GM23338 (cell line): ENCODE data around the gene MRPL20. TPM values are rescaled to one million over a fixed set of nuclear protein-coding genes. Genes with fewer than 3 reads are reported as not detected.

Experiments
- ATAC-seq: fragments of 200-7000 bp; cut with Tn5 transposase; 3 replicates; pipeline ENCODE4 v1.9.1; 2020
- DNase-seq: peaks from one replicate; pipeline ENCODE4 v3.0.0-alpha.2; 2015; ENCODE audit warnings: low spot score
- H2AFZ ChIP-seq: fragments of 200-600 bp; sonication (generic); 2 replicates; pipeline ENCODE4 v1.8.0; 2016; ENCODE audit warnings: antibody characterized with exemption, mild to moderate bottlenecking, moderate library complexity
- H3F3A ChIP-seq: fragments of 200-600 bp; sonication (generic); replicated peaks from 2 replicates; pipeline ENCODE4 v1.8.0; 2017; ENCODE audit warnings: antibody characterized with exemption, mixed run types, low read depth
- H3K27ac ChIP-seq: fragments of 200-600 bp; sonication (generic); 2 replicates; pipeline ENCODE4 v1.6.1; 2016; ENCODE audit warnings: low read depth
- H3K27me3 ChIP-seq: fragments of 200-600 bp; sonication (generic); 2 replicates; pipeline ENCODE4 v1.8.0; 2016; ENCODE audit warnings: mild to moderate bottlenecking, mixed run types, moderate library complexity; ENCODE audit not compliant: insufficient read depth
- H3K36me3 ChIP-seq: fragments of 200-600 bp; sonication (generic); 2 replicates; pipeline ENCODE4 v1.8.0; 2016; ENCODE audit warnings: mild to moderate bottlenecking; ENCODE audit not compliant: insufficient read depth
- H3K4me1 ChIP-seq: fragments of 200-600 bp; sonication (generic); 2 replicates; pipeline ENCODE4 v1.8.0; 2016; ENCODE audit warnings: mild to moderate bottlenecking, moderate library complexity; ENCODE audit not compliant: insufficient read depth
- H3K4me2 ChIP-seq: fragments of 200-600 bp; sonication (generic); 2 replicates; pipeline ENCODE4 v1.7.1; 2017; ENCODE audit warnings: mixed run types
- H3K4me3 ChIP-seq: fragments of 200-600 bp; sonication (generic); 2 replicates; pipeline ENCODE4 v1.6.1; 2016; ENCODE audit warnings: mixed run types
- H3K79me2 ChIP-seq: fragments of 200-600 bp; sonication (generic); replicated peaks from 2 replicates; pipeline ENCODE4 v1.8.0; 2017; ENCODE audit warnings: mild to moderate bottlenecking; ENCODE audit not compliant: insufficient read depth
- H3K9me2 ChIP-seq: fragments of 200-600 bp; sonication (generic); 2 replicates; pipeline ENCODE4 v1.8.0; 2017; ENCODE audit not compliant: insufficient read depth
- H4K20me1 ChIP-seq: fragments of 200-600 bp; sonication (generic); replicated peaks from 2 replicates; pipeline ENCODE4 v1.8.0; 2017; ENCODE audit warnings: mild to moderate bottlenecking; ENCODE audit not compliant: insufficient read depth
- H3K27ac Mint-ChIP-seq: 2 replicates; pipeline ENCODE4 v1.8.0; 2020; ENCODE audit warnings: inconsistent platforms, mild to moderate bottlenecking, moderate library complexity, mixed read lengths
- H3K27me3 Mint-ChIP-seq: 3 replicates; pipeline ENCODE4 v1.8.0; 2022; ENCODE audit warnings: low read depth, mild to moderate bottlenecking, moderate library complexity, mixed read lengths, inconsistent platforms; ENCODE audit not compliant: insufficient read depth, poor library complexity
- H3K36me3 Mint-ChIP-seq: 3 replicates; pipeline ENCODE4 v1.8.0; 2021; ENCODE audit warnings: low read depth, mild to moderate bottlenecking, inconsistent platforms, moderate library complexity, mixed read lengths
- H3K4me1 Mint-ChIP-seq: 3 replicates; pipeline ENCODE4 v1.8.0; 2020; ENCODE audit warnings: mild to moderate bottlenecking, inconsistent platforms, mixed read lengths
- H3K4me3 Mint-ChIP-seq: 3 replicates; pipeline ENCODE4 v1.8.0; 2021; ENCODE audit warnings: moderate library complexity, mild to moderate bottlenecking, inconsistent platforms, mixed read lengths
- H3K9me3 Mint-ChIP-seq: 3 replicates; pipeline ENCODE4 v1.8.0; 2020; ENCODE audit warnings: moderate library complexity, mild to moderate bottlenecking, inconsistent platforms, mixed read lengths
- CREB1 ChIP-seq: fragments of 250-450 bp; sonication (Bioruptor Pico); IDR thresholded peaks from 2 replicates; pipeline ENCODE4 v1.5.0; 2020; ENCODE audit warnings: low read depth, mild to moderate bottlenecking, moderate library complexity
- CTCF ChIP-seq, 2 experiments: fragments of 200-600 bp in 1 of 2; sonication (generic) in 1 of 2; conservative IDR thresholded peaks; 2 replicates each; pipeline versions ENCODE4 v1.5.1 to v1.6.1; 2016 to 2017; ENCODE audit warnings: antibody characterized with exemption in 2 of 2, low read depth in 2 of 2, mild to moderate bottlenecking in 2 of 2, moderate library complexity in 1 of 2
- EZH2 ChIP-seq: fragments of 200-600 bp; sonication (generic); IDR thresholded peaks from one replicate; pipeline ENCODE4 v1.8.0; 2017; ENCODE audit warnings: antibody characterized with exemption, mild to moderate bottlenecking, low read depth; ENCODE audit not compliant: unreplicated experiment
- EZH2phosphoT487 ChIP-seq: fragments of 200-600 bp; sonication (generic); IDR thresholded peaks from one replicate; pipeline ENCODE4 v1.8.1; 2018; ENCODE audit warnings: antibody characterized with exemption; ENCODE audit not compliant: unreplicated experiment
- JUNB ChIP-seq: IDR thresholded peaks from one replicate; pipeline ENCODE4 v1.6.1; 2016; ENCODE audit warnings: antibody characterized with exemption; ENCODE audit not compliant: unreplicated experiment
- NANOG ChIP-seq: IDR thresholded peaks from 2 replicates; pipeline ENCODE4 v1.6.1; 2016; ENCODE audit warnings: antibody characterized with exemption, borderline replicate concordance
- POLR2AphosphoS5 ChIP-seq: IDR thresholded peaks from 2 replicates; pipeline ENCODE4 v1.6.1; 2016; ENCODE audit warnings: antibody characterized with exemption, low read depth
- REST ChIP-seq: IDR thresholded peaks from one replicate; pipeline ENCODE4 v1.6.1; 2018; ENCODE audit warnings: antibody characterized with exemption; ENCODE audit not compliant: unreplicated experiment
- STAT1 ChIP-seq: IDR thresholded peaks from one replicate; pipeline ENCODE4 v1.6.1; 2016; ENCODE audit warnings: antibody characterized with exemption; ENCODE audit not compliant: unreplicated experiment
- ZNF114 ChIP-seq: fragments of 250-450 bp; sonication (Bioruptor Pico); IDR thresholded peaks from 2 replicates; pipeline ENCODE4 v1.5.0; 2020; ENCODE audit warnings: mild to moderate bottlenecking, moderate library complexity
- ZNF331 ChIP-seq: fragments of 250-450 bp; sonication (Bioruptor Pico); IDR thresholded peaks from 2 replicates; pipeline ENCODE4 v1.5.0; 2020; ENCODE audit warnings: low read depth, mild to moderate bottlenecking, moderate library complexity
- polyA plus RNA-seq: library from polyadenylated mRNA; unstranded; fragments of >200 nt; fragmentation: Nextera tagmentation; extraction: Ambion mirVana; gene quantifications from 2 replicates; pipeline ENCODE4 v1.2.1, GENCODE V29; 2016
- total RNA-seq: library from RNA; depleted of rRNA; stranded (reverse); fragments of >200 nt; shearing (Covaris generic); gene quantifications from 2 replicates; pipeline ENCODE4 v1.2.3, GENCODE V29; 2014
- TF ChIP-seq, protein P1 (sequence below): IDR thresholded peaks from 2 replicates; pipeline ENCODE4 v1.6.1; 2016; ENCODE audit warnings: antibody characterized with exemption
- TF ChIP-seq, protein P2 (sequence below): fragments of 250-450 bp; sonication (Bioruptor Pico); IDR thresholded peaks from 2 replicates; pipeline ENCODE4 v1.5.0; 2020; ENCODE audit warnings: mild to moderate bottlenecking, moderate library complexity

MRPL20 gene
- total and polyA plus RNA-seq, 2 experiments from 2014 or later, result 173 to 319 TPM

DNA sequence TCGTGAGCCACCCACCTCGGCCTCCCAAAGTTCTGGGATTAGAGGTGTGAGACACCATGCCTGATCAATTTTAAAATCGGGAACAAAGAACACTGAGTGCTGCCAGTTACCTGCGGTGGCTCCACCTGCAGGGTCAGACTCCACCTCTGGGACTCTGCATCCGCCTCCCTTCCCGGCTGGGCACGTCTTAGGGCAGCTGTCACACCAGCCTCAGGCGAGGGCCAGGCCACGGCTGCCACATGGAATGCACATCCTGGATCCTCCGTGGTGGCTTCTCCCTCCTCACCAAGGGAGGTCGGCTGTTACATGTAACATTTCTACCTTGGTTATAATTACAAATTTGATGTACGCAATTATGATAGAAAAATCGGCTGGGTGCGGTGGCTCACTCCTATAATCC, 42.8 kb downstream of the MRPL20 start:
- H3K36me3 Mint-ChIP-seq, result no peaks in the 10 kb centered on the region
- Histone ChIP-seq H3K9me2 (no peaks in the 10 kb centered on the region), H3F3A (peaks cover 25% of the 10 kb centered on the region; the same call in 1 of the 2 replicates), H3K36me3 (no peaks in the 10 kb centered on the region), H3K4me1 (peaks cover 8% of the 10 kb centered on the region; the same call in 1 of the 2 replicates), H3K27ac (no peak overlapping the region), H3K4me2 (no peak overlapping the region), H4K20me1 (no peaks in the 10 kb centered on the region), H3K79me2 (no peaks in the 10 kb centered on the region), H3K27me3 (no peaks in the 10 kb centered on the region), H2AFZ (no peak overlapping the region), H3K4me3 (no peak overlapping the region)
- peaks cover 14% of the 10 kb centered on the region for H3K27me3 Mint-ChIP-seq
- TF ChIP-seq, protein P1, sequence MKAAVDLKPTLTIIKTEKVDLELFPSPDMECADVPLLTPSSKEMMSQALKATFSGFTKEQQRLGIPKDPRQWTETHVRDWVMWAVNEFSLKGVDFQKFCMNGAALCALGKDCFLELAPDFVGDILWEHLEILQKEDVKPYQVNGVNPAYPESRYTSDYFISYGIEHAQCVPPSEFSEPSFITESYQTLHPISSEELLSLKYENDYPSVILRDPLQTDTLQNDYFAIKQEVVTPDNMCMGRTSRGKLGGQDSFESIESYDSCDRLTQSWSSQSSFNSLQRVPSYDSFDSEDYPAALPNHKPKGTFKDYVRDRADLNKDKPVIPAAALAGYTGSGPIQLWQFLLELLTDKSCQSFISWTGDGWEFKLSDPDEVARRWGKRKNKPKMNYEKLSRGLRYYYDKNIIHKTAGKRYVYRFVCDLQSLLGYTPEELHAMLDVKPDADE, result no peak
- TF ChIP-seq JUNB (no peak), CTCF (conservative IDR thresholded peaks at IDR 0.05; ENCODE audit: low read depth in 2 of 2) (no peak), REST (no peak), STAT1 (no peak), ZNF331 (CRISPR knock-in tag) (no peak), EZH2 (no peak), NANOG (no peak), POLR2AphosphoS5 (no peak), CREB1 (no peak), EZH2phosphoT487 (no peak), ZNF114 (no peak)
- TF ChIP-seq, protein P2, sequence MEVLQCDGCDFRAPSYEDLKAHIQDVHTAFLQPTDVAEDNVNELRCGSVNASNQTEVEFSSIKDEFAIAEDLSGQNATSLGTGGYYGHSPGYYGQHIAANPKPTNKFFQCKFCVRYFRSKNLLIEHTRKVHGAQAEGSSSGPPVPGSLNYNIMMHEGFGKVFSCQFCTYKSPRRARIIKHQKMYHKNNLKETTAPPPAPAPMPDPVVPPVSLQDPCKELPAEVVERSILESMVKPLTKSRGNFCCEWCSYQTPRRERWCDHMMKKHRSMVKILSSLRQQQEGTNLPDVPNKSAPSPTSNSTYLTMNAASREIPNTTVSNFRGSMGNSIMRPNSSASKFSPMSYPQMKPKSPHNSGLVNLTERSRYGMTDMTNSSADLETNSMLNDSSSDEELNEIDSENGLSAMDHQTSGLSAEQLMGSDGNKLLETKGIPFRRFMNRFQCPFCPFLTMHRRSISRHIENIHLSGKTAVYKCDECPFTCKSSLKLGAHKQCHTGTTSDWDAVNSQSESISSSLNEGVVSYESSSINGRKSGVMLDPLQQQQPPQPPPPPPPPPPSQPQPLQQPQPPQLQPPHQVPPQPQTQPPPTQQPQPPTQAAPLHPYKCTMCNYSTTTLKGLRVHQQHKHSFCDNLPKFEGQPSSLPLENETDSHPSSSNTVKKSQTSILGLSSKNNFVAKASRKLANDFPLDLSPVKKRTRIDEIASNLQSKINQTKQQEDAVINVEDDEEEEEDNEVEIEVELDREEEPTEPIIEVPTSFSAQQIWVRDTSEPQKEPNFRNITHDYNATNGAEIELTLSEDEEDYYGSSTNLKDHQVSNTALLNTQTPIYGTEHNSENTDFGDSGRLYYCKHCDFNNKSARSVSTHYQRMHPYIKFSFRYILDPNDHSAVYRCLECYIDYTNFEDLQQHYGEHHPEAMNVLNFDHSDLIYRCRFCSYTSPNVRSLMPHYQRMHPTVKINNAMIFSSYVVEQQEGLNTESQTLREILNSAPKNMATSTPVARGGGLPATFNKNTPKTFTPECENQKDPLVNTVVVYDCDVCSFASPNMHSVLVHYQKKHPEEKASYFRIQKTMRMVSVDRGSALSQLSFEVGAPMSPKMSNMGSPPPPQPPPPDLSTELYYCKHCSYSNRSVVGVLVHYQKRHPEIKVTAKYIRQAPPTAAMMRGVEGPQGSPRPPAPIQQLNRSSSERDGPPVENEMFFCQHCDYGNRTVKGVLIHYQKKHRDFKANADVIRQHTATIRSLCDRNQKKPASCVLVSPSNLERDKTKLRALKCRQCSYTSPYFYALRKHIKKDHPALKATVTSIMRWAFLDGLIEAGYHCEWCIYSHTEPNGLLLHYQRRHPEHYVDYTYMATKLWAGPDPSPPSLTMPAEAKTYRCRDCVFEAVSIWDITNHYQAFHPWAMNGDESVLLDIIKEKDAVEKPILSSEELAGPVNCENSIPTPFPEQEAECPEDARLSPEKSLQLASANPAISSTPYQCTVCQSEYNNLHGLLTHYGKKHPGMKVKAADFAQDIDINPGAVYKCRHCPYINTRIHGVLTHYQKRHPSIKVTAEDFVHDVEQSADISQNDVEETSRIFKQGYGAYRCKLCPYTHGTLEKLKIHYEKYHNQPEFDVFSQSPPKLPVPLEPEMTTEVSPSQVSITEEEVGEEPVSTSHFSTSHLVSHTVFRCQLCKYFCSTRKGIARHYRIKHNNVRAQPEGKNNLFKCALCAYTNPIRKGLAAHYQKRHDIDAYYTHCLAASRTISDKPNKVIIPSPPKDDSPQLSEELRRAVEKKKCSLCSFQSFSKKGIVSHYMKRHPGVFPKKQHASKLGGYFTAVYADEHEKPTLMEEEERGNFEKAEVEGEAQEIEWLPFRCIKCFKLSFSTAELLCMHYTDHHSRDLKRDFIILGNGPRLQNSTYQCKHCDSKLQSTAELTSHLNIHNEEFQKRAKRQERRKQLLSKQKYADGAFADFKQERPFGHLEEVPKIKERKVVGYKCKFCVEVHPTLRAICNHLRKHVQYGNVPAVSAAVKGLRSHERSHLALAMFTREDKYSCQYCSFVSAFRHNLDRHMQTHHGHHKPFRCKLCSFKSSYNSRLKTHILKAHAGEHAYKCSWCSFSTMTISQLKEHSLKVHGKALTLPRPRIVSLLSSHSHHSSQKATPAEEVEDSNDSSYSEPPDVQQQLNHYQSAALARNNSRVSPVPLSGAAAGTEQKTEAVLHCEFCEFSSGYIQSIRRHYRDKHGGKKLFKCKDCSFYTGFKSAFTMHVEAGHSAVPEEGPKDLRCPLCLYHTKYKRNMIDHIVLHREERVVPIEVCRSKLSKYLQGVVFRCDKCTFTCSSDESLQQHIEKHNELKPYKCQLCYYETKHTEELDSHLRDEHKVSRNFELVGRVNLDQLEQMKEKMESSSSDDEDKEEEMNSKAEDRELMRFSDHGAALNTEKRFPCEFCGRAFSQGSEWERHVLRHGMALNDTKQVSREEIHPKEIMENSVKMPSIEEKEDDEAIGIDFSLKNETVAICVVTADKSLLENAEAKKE (CRISPR knock-in tag), result no peak
- H3K27ac Mint-ChIP-seq, result no peak overlapping the region
- no peak for DNase-seq
- peak; percentile 14; the same call in 2 of the 3 replicates for ATAC-seq
- peaks cover 18% of the 10 kb centered on the region for H3K4me1 Mint-ChIP-seq
- H3K4me3 Mint-ChIP-seq, result no peak overlapping the region
- no peaks in the 10 kb centered on the region; the same call in 1 of the 3 replicates for H3K9me3 Mint-ChIP-seq
